ENCODE data around the gene L2HGDH.
"Not testable (repeated sequence)": the region's sequence is repeated elsewhere in the genome, so short reads cannot be mapped to it uniquely, and the experiment has no call there.

Gene L2HGDH

DNA sequence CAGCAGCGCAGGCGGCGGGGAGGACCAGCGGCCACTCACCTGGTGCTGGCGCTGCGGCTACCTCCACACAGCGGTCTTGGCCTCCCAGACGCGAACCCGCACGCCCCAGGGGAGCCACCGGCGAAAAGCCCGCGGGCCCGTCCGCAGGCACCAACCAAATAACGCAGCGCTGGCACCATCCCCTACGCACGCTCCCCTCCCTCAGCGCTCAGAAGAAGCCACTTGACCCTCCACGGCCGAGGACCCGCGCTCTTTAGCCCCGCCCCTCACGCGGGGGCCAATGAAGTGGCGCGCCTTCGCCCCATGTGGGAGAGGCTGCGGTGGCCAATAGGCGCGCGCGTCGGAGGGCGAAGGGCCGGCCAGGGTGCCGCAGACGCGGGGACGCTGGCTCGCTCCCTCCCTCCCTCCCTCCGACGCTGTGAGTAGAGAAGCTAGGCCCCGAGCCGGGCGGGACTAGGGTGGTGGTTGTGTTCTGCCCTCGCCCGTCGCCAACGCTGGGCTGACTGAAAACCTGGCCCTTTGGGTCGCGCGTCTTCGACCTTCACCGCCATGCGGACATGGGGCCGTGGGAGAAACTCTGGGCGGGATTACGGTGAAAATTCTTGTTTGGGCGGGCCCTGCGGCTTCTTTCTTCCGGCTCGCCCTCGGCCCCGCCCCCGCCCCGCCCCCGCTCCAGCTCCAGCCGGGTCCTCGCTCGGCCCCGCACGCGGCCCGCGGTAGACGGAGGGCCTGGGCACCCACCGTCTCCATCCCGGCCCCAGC is at the start of gene L2HGDH, which contains the start of gene DMAC2L:
TSS of gene L2HGDH (minus strand) at position 258 of the 762 bp plus-strand sequence. CDS start at position 179, 79 bp downstream.
TSS of gene DMAC2L (plus strand) at position 353 of the 762 bp plus-strand sequence. CDS start 9,164 bp downstream, outside the sequence.
- Mint-ChIP-seq H3K9me3 (no peaks in the 10 kb centered on the region), H3K36me3 (peaks cover 35% of the 10 kb centered on the region), H3K4me3 (peak within 1 kb of the TSS; percentile 88), H3K4me1 (peaks cover 33% of the 10 kb centered on the region), H3K27ac (peak within 1 kb of the TSS; percentile 95)
- DNase-seq (ENCODE audit: low spot score in 2 of 2) (peak; percentile 86 to 96), ATAC-seq (peak; percentile 95)

DNA sequence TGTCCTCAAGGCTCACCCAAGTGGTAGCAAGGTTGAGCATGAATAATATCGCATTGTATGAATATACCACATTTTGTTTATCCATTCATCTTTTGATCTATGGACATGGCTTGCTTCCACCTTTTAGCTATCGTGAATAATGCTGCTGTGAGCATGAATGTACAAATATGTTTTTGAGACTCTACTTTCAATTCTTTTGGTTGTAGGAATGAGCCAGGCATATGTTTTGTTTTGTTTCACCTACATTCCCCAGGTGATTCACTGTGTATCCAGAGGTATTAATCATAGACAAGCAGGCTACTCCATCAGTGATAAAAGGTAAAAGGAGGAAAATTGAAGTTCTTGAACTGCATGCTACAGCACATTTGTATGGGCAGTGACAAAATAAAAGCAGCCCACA is 48.8 kb upstream of the L2HGDH start:
- Mint-ChIP-seq H3K27ac (no peak overlapping the region), H3K4me1 (peaks cover 23% of the 10 kb centered on the region), H3K9me3 (no peaks in the 10 kb centered on the region), H3K4me3 (no peak overlapping the region), H3K36me3 (peaks cover 10% of the 10 kb centered on the region)
- ATAC-seq (no peak), DNase-seq (ENCODE audit: low spot score in 2 of 2) (no peak)

DNA sequence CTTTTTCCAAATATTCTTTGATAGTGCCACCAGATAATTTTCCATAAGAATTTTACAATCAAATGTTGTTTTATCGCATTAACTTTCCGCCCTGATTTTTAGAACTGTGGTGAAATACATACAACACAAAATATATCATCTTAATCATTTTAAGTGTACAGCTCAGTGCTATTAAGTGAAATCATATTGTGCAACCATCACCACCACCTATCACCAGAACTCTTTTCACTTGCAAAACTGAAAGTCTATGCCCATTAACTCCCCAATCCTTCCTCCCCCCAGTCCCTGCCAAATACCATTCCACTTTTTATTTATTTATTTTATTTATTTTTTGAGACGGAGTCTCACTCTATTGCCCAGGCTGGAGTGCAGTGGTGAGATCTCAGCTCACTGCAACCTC is 48.1 kb upstream of the L2HGDH start:
- no peaks in the 10 kb centered on the region for H3K9me3 Mint-ChIP-seq
- H3K36me3 Mint-ChIP-seq, result peaks cover 10% of the 10 kb centered on the region
- DNase-seq (ENCODE audit: low spot score in 2 of 2) (no peak), ATAC-seq (no peak)
- peaks cover 22% of the 10 kb centered on the region for H3K4me1 Mint-ChIP-seq
- H3K27ac Mint-ChIP-seq, result no peak overlapping the region
- no peak overlapping the region for H3K4me3 Mint-ChIP-seq

DNA sequence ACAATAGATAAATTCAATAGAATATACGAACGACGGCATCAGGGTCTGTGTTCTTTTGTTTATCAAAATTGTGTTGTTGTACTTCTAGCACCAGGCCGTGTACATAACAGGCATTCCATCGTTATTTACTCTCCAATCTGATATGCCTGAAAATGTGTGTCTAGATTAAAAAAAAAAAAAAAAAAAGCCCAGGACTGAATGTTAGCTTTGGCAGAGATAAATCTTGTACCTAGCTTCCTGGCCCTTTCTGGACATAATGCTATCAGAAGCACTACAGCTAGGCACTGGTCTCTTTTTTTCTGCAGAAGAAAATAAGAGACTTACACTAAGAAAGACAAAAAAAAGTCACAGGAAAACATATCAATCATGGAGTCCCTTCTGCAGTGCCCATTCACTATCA is 47.6 kb upstream of the L2HGDH start:
- Mint-ChIP-seq H3K27ac (no peak overlapping the region), H3K9me3 (no peaks in the 10 kb centered on the region), H3K4me1 (peaks cover 22% of the 10 kb centered on the region), H3K36me3 (peaks cover 10% of the 10 kb centered on the region), H3K4me3 (no peak overlapping the region)
- no peak for DNase-seq (ENCODE audit: low spot score in 2 of 2)
- no peak for ATAC-seq

DNA sequence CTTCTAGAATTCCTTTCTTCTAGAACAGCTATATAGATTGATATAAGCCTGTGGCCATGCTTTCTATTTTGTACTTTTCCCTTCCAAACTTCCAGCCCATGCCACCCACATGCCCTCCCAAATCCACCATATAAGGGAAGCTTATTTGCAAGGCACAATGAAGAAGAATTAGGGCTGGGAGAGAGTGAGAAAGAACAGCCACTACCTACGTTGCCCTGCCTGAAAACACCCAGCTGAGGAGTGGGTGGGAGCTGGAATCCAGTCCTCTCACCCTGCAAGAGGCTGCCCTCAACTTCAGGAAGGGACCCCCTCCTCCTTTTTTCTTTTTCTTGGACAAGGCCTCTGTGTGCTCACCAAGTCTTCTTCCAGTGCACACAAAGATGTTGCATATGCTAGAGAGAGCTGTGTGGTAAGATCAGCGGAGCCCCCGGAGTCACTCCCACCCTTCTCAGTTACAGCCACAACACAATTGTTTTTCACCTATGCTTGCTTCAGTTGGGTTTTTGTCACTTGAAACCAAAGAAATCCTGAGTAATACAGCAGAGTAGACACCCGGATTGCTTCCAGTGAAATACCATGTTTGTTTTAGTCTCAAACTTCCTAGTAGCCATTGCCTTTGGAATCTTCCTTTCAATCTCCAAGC is 45.8 kb upstream of the L2HGDH start:
- H3K4me1 Mint-ChIP-seq, result peaks cover 11% of the 10 kb centered on the region
- no peaks in the 10 kb centered on the region for H3K9me3 Mint-ChIP-seq
- ATAC-seq, result no peak
- no peak overlapping the region for H3K4me3 Mint-ChIP-seq
- no peak for DNase-seq (ENCODE audit: low spot score in 2 of 2)
- H3K36me3 Mint-ChIP-seq, result peaks cover 9% of the 10 kb centered on the region
- H3K27ac Mint-ChIP-seq, result no peak overlapping the region

DNA sequence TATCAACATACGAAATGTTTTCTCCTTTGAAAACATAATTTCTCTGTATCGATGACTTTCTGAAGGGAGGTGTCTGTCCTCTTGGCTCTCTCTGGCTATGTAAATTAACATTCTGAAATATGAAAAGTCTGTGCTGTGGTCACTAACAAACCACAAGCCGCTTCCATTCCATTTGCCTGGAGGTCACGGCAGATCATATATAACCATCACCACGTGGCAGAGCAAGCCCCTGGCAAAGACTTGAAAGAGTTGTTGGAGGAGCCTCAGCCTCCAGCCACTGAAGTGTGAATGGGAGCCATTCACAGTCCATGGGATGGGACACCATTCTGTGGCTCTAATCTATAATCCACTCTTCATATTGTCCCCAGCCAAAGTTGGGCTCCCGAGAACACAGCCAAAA is 45.1 kb upstream of the L2HGDH start:
- peaks cover 6% of the 10 kb centered on the region for H3K4me1 Mint-ChIP-seq
- no peak for ATAC-seq
- H3K9me3 Mint-ChIP-seq, result no peaks in the 10 kb centered on the region
- no peak overlapping the region for H3K27ac Mint-ChIP-seq
- H3K36me3 Mint-ChIP-seq, result peaks cover 6% of the 10 kb centered on the region
- no peak for DNase-seq (ENCODE audit: low spot score in 2 of 2)
- H3K4me3 Mint-ChIP-seq, result no peak overlapping the region

DNA sequence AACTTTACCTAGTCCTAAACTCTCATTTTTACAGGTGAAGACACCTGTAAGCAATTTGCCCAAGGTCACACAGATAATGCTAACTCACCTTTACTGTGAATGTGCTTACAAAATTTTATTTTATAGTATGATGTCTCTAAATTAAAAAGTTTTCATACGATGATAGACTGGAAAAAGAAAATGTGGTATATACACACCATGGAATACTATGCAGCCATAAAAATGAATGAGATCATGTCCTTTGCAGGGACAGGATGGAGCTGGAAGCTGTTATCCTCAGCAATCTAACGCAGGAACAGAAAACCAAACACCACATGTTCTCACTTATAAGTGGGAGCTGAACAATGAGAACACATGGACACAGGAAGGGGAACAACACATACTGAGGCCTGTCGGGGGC is 44.3 kb upstream of the L2HGDH start:
- not testable (repeated sequence) for H3K9me3 Mint-ChIP-seq; DNase-seq (ENCODE audit: low spot score in 2 of 2); H3K4me1 Mint-ChIP-seq; H3K4me3 Mint-ChIP-seq; H3K27ac Mint-ChIP-seq; H3K36me3 Mint-ChIP-seq; ATAC-seq

DNA sequence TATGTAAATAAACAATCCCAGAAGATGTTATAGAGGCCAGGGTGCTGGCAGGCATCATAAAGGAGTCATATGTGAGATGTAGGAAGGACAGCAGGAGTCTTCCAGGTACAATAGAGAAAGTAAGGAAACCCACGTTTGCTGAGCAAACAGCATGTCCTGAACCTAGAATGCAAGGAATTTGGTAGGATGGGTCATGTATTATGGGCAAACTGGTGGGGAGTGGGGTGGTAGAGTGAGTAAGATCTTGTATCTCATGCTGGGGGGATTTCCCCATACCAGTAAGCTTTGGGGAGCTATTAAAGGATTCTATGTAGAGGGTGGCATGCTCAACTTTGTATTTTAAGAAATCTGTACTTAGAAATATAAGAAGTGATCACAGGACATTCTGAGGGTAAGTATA is 43.7 kb upstream of the L2HGDH start:
- no peak for ATAC-seq
- no peak overlapping the region for H3K4me3 Mint-ChIP-seq
- peaks cover 6% of the 10 kb centered on the region for H3K4me1 Mint-ChIP-seq
- H3K36me3 Mint-ChIP-seq, result peaks cover 6% of the 10 kb centered on the region
- H3K9me3 Mint-ChIP-seq, result no peaks in the 10 kb centered on the region
- no peak overlapping the region for H3K27ac Mint-ChIP-seq
- DNase-seq (ENCODE audit: low spot score in 2 of 2), result no peak

DNA sequence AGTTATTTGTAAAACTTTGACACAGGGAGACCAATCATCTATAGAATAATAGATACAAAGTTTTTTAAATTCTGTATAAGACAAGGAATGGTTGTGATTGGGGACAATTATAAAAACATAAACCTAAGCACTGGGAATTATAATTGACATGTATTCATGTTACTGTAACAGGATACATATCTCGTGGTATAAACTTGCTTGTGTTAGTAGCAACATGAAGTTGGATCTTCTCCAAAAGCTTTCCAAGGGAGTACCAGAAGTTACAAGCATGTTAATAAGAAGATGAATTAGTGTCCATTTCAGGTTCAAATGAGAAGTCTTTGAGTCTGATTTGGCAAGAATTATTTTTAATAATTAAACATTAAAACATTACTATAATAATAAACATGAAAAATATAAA is 42.5 kb upstream of the L2HGDH start:
- Mint-ChIP-seq H3K4me1 (peaks cover 6% of the 10 kb centered on the region), H3K4me3 (no peak overlapping the region), H3K27ac (no peak overlapping the region), H3K36me3 (peaks cover 6% of the 10 kb centered on the region), H3K9me3 (no peaks in the 10 kb centered on the region)
- ATAC-seq, result no peak
- no peak for DNase-seq (ENCODE audit: low spot score in 2 of 2)

DNA sequence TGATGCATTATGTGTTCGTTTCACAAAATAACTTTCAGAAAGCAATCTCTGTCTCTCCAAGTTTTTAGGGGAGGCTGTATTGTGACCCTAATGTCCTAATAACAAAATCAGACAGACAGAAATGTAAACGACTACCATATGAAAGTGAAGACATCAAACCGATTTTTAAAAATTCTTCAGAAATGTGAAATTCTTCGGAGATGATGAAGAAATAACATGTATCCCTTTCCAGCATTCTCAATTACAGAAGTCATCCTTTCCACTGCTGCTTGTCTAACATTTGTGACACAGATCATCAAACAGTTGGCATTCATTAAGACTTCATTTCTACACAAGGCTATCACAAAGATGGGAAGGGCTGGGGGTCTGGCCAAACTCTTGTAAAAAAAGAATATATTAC is 41.1 kb upstream of the L2HGDH start:
- DNase-seq (ENCODE audit: low spot score in 2 of 2), result no peak
- ATAC-seq, result no peak
- Mint-ChIP-seq H3K4me3 (no peak overlapping the region), H3K27ac (no peak overlapping the region), H3K9me3 (no peaks in the 10 kb centered on the region), H3K36me3 (no peaks in the 10 kb centered on the region), H3K4me1 (peaks cover 6% of the 10 kb centered on the region)

DNA sequence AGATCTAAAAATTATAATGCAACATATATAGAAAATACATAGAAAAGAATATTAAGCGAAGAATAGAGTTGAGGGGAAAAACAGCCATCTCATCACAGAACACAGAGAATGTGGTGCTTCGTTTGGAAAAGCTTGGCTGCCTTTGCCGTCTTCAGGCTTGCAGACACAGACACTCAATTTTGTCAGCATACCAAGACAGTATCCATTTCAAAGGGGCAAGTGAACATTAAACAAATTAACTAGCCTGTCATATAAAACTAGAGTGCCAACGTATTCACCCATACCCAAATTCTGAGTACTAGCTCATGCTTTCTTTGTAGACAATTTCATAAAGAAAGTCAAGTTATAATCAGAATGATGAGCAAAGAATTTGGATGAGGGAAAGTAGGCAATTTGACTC is 40.6 kb upstream of the L2HGDH start:
- Mint-ChIP-seq H3K27ac (no peak overlapping the region), H3K4me3 (no peak overlapping the region), H3K36me3 (no peaks in the 10 kb centered on the region), H3K4me1 (peaks cover 4% of the 10 kb centered on the region), H3K9me3 (no peaks in the 10 kb centered on the region)
- DNase-seq (ENCODE audit: low spot score in 2 of 2), result no peak
- no peak for ATAC-seq

DNA sequence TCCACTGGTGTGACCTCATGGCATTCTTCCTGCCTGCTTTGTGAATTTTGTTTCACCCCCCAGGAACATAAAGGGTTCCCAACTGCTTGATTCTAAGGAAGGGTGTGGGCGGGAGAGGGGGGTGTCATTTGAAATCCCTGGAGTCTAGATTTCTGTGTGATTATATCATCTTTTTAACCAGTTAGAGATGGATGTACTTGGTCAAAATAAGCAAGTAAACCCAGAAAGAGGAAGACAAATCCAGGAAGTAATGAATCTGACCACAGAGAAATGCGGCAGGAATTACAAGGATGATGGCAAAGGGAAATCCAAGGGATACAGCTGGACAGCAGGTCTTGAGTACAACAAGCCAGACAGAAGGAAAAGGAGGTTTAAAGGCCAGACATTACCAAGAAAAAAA is 38.9 kb upstream of the L2HGDH start:
- no peak for DNase-seq (ENCODE audit: low spot score in 2 of 2)
- Mint-ChIP-seq H3K9me3 (no peaks in the 10 kb centered on the region), H3K27ac (no peak overlapping the region), H3K4me1 (no peaks in the 10 kb centered on the region), H3K4me3 (no peak overlapping the region), H3K36me3 (no peaks in the 10 kb centered on the region)
- no peak for ATAC-seq

DNA sequence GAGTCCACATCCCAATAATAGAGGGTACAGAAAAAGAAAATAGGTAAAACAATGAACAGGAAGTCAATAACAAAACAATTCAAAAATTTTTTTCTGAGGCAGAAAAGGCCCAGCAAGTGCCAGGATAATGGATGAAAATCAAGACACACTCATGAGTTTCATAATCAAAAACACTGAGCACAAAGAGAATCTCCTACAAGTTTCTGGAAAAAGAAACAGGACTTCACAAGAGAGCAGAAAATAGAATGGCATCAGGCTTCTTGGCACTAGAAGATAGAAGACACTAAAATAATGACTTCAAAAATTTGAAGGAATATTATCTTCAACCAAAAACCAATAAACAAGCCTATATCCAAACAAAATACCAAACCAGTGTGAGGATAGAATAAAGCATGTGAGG is 36.9 kb upstream of the L2HGDH start:
- Mint-ChIP-seq H3K4me3 (no peak overlapping the region), H3K27ac (no peak overlapping the region), H3K4me1 (peaks cover 11% of the 10 kb centered on the region), H3K36me3 (no peaks in the 10 kb centered on the region), H3K9me3 (no peaks in the 10 kb centered on the region)
- ATAC-seq (no peak), DNase-seq (ENCODE audit: low spot score in 2 of 2) (no peak)

DNA sequence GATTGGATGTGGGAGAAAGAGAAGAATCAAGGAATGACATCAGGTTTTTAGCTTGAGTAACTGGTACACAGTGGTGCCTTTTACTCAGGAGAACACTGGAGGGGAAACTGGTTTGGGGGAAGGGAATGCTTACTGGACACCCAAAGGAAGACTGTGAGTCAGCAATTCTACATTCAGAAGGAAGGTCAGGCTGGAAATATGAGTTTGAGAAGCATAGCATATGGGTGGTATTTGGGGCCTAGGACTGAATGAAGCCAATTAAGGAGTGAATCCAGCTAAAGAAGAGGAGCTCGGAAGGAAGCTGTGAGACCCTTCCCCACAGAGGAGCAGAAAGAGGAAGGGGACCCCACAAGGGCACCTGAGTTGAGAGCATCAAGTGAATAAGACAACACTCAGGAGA is 35.5 kb upstream of the L2HGDH start:
- DNase-seq (ENCODE audit: low spot score in 2 of 2), result no peak

DNA sequence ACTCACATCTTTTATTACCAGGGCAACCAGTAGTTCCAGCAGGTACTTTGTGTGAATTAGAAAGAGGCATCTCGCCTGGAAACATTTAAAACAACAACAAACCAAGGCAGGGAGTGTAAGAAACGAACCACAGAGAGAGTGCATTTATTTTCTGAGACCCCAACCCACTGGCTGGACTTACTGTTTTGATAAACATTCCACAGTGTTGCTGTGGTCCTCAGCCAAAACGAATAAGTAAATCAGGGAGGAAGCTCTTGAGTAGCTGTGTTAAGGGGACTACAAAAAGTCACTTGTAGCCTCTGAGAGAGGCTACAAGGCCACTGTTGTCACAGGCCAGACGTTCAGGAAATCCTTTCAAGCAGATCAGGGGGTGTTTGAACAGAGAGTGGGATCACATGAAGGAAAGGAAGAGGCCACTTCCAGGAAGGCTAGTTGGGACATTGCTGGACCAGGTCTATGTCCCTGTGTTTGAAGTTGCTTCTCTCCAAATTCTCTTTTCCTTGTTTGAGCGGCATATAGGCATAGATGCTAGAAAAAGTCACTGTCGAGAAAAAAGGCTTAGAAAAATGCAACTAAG is 33.9 kb upstream of the L2HGDH start:
- Mint-ChIP-seq H3K4me1 (peaks cover 18% of the 10 kb centered on the region), H3K27ac (no peak overlapping the region), H3K9me3 (no peaks in the 10 kb centered on the region), H3K4me3 (no peak overlapping the region), H3K36me3 (no peaks in the 10 kb centered on the region)
- ATAC-seq (no peak), DNase-seq (ENCODE audit: low spot score in 2 of 2) (no peak)

More for the DNA sequence above, 35.5 kb upstream of the L2HGDH start:
- H3K27ac Mint-ChIP-seq, result peak overlapping the region; percentile 32
- H3K4me1 Mint-ChIP-seq, result peaks cover 18% of the 10 kb centered on the region
- no peak overlapping the region for H3K4me3 Mint-ChIP-seq
- no peaks in the 10 kb centered on the region for H3K36me3 Mint-ChIP-seq
- ATAC-seq, result no peak
- no peaks in the 10 kb centered on the region for H3K9me3 Mint-ChIP-seq

All from stimulated activated effector memory CD8-positive, alpha-beta T cell treated with anti-CD3 and anti-CD28 coated beads, Interleukin-12 subunit alpha, Interleukin-12 subunit beta, amount 100 ng/mL, for 72 hours (primary cell).